Mucosa of stomach (tissue), 1 donor: Measurements from ENCODE around the gene CD3E.

Experiments
- H3K27me3 ChIP-seq: one replicate; pipeline ENCODE4 v1.7.0; 2013; ENCODE audit warnings: mild to moderate bottlenecking, low read length; ENCODE audit not compliant: control insufficient read depth, insufficient read depth
- H3K36me3 ChIP-seq: one replicate; pipeline ENCODE4 v1.7.0; 2013; ENCODE audit warnings: low read length; ENCODE audit not compliant: control insufficient read depth, insufficient read depth
- H3K4me1 ChIP-seq: one replicate; pipeline ENCODE4 v1.7.0; 2013; ENCODE audit warnings: mild to moderate bottlenecking, low read length; ENCODE audit not compliant: control insufficient read depth, insufficient read depth
- H3K4me3 ChIP-seq: one replicate; pipeline ENCODE4 v1.7.0; 2013; ENCODE audit warnings: low read length
- H3K9ac ChIP-seq: one replicate; pipeline ENCODE4 v1.7.0; 2013; ENCODE audit warnings: mild to moderate bottlenecking, low read length, moderate library complexity
- H3K9me3 ChIP-seq: one replicate; pipeline ENCODE4 v1.7.0; 2013; ENCODE audit warnings: mild to moderate bottlenecking, low read length, moderate library complexity; ENCODE audit not compliant: control insufficient read depth
- donor health status: Pancreatic carcinoma.

Gene CD3E

DNA sequence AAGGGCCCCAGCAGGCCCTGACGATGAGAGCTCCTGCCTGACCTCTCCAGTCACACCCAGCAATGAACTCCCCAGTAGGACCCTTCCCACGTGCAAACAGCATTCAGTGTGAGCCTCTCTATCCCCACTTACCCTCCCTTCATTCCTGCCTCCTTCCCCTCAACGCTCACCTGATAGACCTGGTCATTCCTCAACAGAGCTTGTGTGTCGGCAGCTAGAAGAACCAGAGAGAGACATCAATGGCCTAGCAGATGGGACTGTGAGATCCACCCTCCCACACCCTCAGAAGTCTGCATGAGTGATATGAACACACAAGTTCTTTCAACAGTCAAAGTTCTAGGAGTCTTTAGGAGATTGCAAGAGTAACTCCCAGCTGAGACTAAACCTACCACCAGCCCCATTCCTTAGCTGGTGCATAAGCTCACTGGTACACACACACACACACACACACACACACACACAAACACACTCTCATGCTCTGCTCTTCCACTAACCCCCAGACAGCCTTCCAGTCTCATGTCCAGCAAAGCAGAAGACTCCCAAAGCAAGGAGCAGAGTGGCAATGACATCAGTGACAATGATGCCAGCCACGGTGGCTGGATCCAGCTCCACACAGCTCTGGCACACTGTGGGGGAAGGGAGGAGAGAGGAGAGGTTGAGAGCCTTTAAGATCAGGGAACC is 34.9 kb downstream of the CD3E start:
- Histone ChIP-seq H3K9ac (no peak overlapping the region), H3K4me1 (peaks cover 10% of the 10 kb centered on the region), H3K36me3 (no peaks in the 10 kb centered on the region), H3K4me3 (no peak overlapping the region), H3K9me3 (no peaks in the 10 kb centered on the region), H3K27me3 (no peaks in the 10 kb centered on the region)

GRCh38 chr11:118340449-118340848 is 35.9 kb downstream of the CD3E start:
- Histone ChIP-seq H3K27me3 (no peaks in the 10 kb centered on the region), H3K4me1 (peaks cover 13% of the 10 kb centered on the region), H3K4me3 (no peak overlapping the region), H3K9ac (no peak overlapping the region), H3K9me3 (no peaks in the 10 kb centered on the region), H3K36me3 (no peaks in the 10 kb centered on the region)

- Histone ChIP-seq H3K27me3 (no peaks in the 10 kb centered on the region), H3K4me1 (peaks cover 13% of the 10 kb centered on the region), H3K9ac (no peak overlapping the region), H3K4me3 (no peak overlapping the region), H3K9me3 (no peaks in the 10 kb centered on the region), H3K36me3 (no peaks in the 10 kb centered on the region)
Observed at GRCh38 chr11:118341261-118341660, 36.7 kb downstream of the CD3E start.

GRCh38 chr11:118341815-118342489 is 37.4 kb downstream of the CD3E start:
- Histone ChIP-seq H3K36me3 (no peaks in the 10 kb centered on the region), H3K4me1 (peaks cover 13% of the 10 kb centered on the region), H3K9me3 (no peaks in the 10 kb centered on the region), H3K4me3 (no peak overlapping the region), H3K27me3 (no peaks in the 10 kb centered on the region), H3K9ac (no peak overlapping the region)

DNA sequence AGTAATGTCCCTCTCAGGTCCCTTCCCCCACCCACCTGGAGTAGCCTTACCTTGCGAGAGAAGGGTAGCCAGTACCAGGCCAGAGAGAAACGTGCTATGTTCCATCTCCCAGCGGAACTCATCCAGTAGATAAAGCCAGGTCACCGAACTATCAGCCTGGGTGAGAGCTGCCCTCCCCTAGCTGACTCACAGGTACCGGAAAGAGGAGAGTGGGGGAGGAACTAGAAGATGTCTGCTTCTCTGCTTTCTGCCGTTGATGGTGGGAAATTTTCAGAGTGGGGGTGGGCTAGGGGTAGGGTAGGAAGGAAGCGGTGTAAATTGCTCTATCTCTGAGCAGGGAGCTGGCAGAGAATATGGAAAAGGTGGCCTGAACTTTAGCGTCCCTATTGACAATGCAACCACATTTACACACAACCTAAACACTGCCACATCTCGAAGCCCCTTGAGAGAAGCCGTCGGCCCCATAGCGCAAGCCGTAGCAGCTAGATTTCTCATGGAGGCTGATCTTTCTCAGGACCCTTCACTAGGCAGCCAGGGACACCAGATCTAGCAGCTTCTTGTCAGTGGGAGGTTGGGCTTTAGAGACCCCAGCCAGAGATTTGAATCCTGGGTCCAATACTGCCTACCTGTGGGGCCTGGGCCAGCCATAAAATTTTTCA is 38.1 kb downstream of the CD3E start, which contains the start of gene CD3D:
Gene CD3D (minus strand): TSS at position 203 of the 659 bp plus-strand sequence. CDS start 98 bp downstream, at position 105.
- no peak within 1 kb of the TSS for H3K9ac ChIP-seq

DNA sequence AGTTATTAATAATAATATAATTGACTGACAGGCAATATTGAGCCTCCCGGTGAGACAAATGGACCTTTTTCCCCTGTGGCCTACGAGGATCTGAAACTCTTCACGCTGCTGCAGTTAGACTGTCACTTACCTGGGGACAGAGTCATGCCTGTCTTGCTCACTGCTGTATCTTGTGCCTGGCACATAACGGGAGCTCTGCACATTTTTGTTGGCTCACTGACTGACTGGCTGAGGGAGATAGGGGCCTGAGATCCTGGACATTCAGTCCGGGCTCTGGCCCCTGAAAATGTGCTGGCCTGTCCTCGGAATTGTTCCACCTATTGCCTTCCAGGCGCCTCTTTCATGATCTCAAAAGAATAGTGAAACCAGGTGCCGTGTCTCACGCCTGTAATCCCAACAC is 38.7 kb downstream of the CD3E start:
- Histone ChIP-seq H3K9ac (no peak overlapping the region), H3K9me3 (no peaks in the 10 kb centered on the region), H3K4me3 (no peak overlapping the region), H3K27me3 (no peaks in the 10 kb centered on the region), H3K36me3 (no peaks in the 10 kb centered on the region), H3K4me1 (peaks cover 12% of the 10 kb centered on the region)

More for the DNA sequence above, 38.1 kb downstream of the CD3E start, which contains the start of gene CD3D:
- Histone ChIP-seq H3K36me3 (no peaks in the 10 kb centered on the region), H3K4me1 (peaks cover 13% of the 10 kb centered on the region), H3K9me3 (no peaks in the 10 kb centered on the region), H3K4me3 (no peak within 1 kb of the TSS), H3K27me3 (no peaks in the 10 kb centered on the region)

GRCh38 chr11:118343981-118344515 is 39.5 kb downstream of the CD3E start, which contains the start of gene CD3G:
TSS of gene CD3G (plus strand) at chr11:118344344. CDS start at chr11:118344424, 80 bp downstream.
- no peaks in the 10 kb centered on the region for H3K27me3 ChIP-seq
- H3K4me3 ChIP-seq, result no peak within 1 kb of the TSS
- H3K36me3 ChIP-seq, result no peaks in the 10 kb centered on the region
- no peak within 1 kb of the TSS for H3K9ac ChIP-seq
- peaks cover 4% of the 10 kb centered on the region for H3K4me1 ChIP-seq
- H3K9me3 ChIP-seq, result no peaks in the 10 kb centered on the region

DNA sequence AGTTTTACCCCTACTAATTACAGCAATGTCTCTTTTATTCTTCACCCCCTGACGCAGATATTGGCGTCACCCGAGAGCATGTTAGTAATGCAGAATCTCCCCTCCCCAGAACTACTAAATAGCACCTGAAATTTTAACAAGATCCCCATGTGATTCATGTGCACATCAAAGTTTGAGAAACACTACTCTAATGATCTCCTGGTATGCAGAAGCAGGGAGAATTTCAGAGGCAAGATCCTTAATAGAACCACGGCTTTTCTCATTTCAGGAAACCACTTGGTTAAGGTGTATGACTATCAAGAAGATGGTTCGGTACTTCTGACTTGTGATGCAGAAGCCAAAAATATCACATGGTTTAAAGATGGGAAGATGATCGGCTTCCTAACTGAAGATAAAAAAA is 44.9 kb downstream of the CD3E start:
- H3K27me3 ChIP-seq, result no peaks in the 10 kb centered on the region
- H3K4me3 ChIP-seq, result no peak overlapping the region
- no peaks in the 10 kb centered on the region for H3K9me3 ChIP-seq
- peaks cover 3% of the 10 kb centered on the region for H3K4me1 ChIP-seq
- H3K36me3 ChIP-seq, result no peaks in the 10 kb centered on the region
- H3K9ac ChIP-seq, result no peak overlapping the region

DNA sequence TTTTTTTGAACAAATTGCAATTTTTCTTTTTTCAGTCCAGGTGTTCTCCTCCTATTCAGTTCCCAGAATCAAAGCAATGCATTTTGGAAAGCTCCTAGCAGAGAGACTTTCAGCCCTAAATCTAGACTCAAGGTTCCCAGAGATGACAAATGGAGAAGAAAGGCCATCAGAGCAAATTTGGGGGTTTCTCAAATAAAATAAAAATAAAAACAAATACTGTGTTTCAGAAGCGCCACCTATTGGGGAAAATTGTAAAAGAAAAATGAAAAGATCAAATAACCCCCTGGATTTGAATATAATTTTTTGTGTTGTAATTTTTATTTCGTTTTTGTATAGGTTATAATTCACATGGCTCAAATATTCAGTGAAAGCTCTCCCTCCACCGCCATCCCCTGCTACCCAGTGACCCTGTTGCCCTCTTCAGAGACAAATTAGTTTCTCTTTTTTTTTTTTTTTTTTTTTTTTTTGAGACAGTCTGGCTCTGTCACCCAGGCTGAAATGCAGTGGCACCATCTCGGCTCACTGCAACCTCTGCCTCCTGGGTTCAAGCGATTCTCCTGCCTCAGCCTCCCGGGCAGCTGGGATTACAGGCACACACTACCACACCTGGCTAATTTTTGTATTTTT is 48.7 kb downstream of the CD3E start:
- H3K9ac ChIP-seq, result no peak overlapping the region

GRCh38 chr11:118358071-118358470 is 53.5 kb downstream of the CD3E start:
- Histone ChIP-seq H3K9ac (no peak overlapping the region), H3K9me3 (no peaks in the 10 kb centered on the region), H3K4me1 (no peaks in the 10 kb centered on the region), H3K27me3 (no peaks in the 10 kb centered on the region), H3K36me3 (no peaks in the 10 kb centered on the region), H3K4me3 (no peak overlapping the region)

More for the DNA sequence above, 48.7 kb downstream of the CD3E start:
- no peaks in the 10 kb centered on the region for H3K4me1 ChIP-seq
- no peaks in the 10 kb centered on the region for H3K27me3 ChIP-seq
- no peaks in the 10 kb centered on the region for H3K36me3 ChIP-seq
- H3K9me3 ChIP-seq, result no peaks in the 10 kb centered on the region
- no peak overlapping the region for H3K4me3 ChIP-seq

DNA sequence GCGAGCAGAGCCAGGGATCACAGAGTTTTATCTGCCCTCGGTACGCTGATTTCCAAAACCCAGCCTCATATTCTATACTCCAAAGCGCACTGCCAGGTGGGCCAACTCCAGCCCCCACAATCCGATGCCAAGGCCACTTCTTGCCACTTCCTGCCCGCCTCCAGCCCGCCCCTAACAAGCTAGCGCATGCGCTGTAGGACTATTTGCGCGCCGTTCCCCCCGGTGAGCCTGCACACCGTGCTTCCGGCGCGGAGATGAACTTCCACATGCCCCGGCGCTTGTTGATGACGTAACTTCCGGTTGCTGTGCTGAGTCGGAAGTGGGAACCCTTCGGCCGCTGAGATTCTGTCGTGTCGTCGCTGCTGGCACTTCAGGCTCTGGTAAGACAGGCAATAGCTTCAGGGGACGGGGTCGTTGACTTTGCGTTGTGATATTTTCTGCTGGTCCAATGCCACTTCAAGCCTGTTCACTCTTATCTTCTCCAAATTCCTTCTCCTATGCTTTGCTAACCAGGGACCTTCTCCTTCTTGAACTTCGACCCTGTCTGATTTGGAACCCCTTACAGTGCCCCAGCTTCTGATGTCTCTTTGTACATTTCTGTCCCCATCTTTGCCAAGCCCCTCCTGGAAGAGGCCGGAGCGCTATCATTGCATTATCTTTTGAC is 54.9 kb downstream of the CD3E start, which contains the start of gene UBE4A:
Gene UBE4A (plus strand): TSS at position 306 of the 664 bp plus-strand sequence. CDS start 5,481 bp downstream, outside the sequence.
- Histone ChIP-seq H3K9me3 (no peaks in the 10 kb centered on the region), H3K4me1 (no peaks in the 10 kb centered on the region), H3K36me3 (no peaks in the 10 kb centered on the region), H3K9ac (peak within 1 kb of the TSS; percentile 82), H3K4me3 (peak within 1 kb of the TSS; percentile 68), H3K27me3 (no peaks in the 10 kb centered on the region)
